ENCODE measurements around the gene OR2AE1. TPM values are rescaled to one million over a fixed set of nuclear protein-coding genes. Genes with fewer than 3 reads are reported as not detected.

OR2AE1 gene
- total RNA-seq (ENCODE audit: low replicate concordance): not detected in 2 replicates
- long read RNA-seq: 0 reads

GRCh38 chr7:99876933-99877332 lies at the start of gene OR2AE1:
Gene OR2AE1, minus strand, starts transcription at chr7:99877033. Its CDS starts 0 bp downstream, at chr7:99877033.
- Mint-ChIP-seq H3K4me3 (no peak within 1 kb of the TSS), H3K27me3 (no peaks in the 10 kb centered on the region), H3K27ac (no peak within 1 kb of the TSS), H3K4me1 (ENCODE audit: unreplicated experiment) (no peaks in the 10 kb centered on the region), H3K9me3 (peaks cover 5% of the 10 kb centered on the region), H3K36me3 (no peaks in the 10 kb centered on the region)
- DNase-seq (ENCODE audit: extremely low spot score, unreplicated experiment): no peak
- no peak for TF ChIP-seq CTCF (conservative IDR thresholded peaks at IDR 0.05)

DNA sequence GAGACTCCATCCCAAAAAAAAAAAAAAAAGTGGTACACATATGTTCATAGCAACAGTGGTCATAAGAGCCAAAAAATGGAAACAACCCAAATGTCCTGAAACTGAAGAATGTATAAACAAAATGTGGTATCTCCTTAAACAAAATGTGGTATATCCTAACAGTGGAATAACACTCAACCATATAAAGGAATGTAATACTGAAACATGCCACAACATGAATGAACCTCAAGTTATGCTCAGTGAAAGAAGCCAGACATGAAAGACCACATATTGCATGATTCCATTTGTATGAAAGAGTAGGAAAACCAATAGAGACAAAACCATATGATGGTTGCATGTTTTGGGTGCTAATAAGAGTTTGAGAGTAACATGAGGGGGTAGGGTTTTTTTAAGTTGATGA lies 49.5 kb upstream of the OR2AE1 start:
- H3K4me1 Mint-ChIP-seq (ENCODE audit: unreplicated experiment): peaks cover 7% of the 10 kb centered on the region
- TF ChIP-seq CTCF (conservative IDR thresholded peaks at IDR 0.05): no peak
- H3K36me3 Mint-ChIP-seq: no peaks in the 10 kb centered on the region
- no peak overlapping the region for H3K4me3 Mint-ChIP-seq
- no peak overlapping the region for H3K27ac Mint-ChIP-seq
- no peak for DNase-seq (ENCODE audit: extremely low spot score, unreplicated experiment)
- H3K9me3 Mint-ChIP-seq: no peaks in the 10 kb centered on the region
- H3K27me3 Mint-ChIP-seq: peaks cover 41% of the 10 kb centered on the region

DNA sequence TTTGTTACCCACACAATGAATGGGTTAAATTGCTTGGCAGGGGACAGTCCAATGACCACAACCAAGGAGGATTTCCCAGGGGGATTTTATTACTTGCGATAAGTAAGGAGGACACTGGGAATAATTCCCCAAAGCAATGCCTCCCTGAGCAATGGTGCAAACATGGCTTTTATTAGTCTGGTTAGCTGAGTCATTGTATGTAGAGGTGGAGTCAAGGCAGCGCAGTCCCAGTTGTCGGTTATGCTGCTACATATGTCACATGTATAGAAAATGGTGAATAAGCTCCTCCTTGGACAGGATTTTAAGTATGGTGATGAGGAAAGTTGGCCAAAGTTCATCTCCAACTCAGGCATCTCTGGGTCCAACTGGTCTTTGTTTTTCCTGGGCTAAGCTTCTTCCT lies 46.4 kb upstream of the OR2AE1 start:
- Mint-ChIP-seq H3K27ac (no peak overlapping the region), H3K4me3 (no peak overlapping the region), H3K4me1 (ENCODE audit: unreplicated experiment) (peaks cover 4% of the 10 kb centered on the region), H3K9me3 (no peaks in the 10 kb centered on the region), H3K27me3 (peaks cover 18% of the 10 kb centered on the region), H3K36me3 (no peaks in the 10 kb centered on the region)
- no peak for DNase-seq (ENCODE audit: extremely low spot score, unreplicated experiment)
- TF ChIP-seq CTCF (conservative IDR thresholded peaks at IDR 0.05): no peak

DNA sequence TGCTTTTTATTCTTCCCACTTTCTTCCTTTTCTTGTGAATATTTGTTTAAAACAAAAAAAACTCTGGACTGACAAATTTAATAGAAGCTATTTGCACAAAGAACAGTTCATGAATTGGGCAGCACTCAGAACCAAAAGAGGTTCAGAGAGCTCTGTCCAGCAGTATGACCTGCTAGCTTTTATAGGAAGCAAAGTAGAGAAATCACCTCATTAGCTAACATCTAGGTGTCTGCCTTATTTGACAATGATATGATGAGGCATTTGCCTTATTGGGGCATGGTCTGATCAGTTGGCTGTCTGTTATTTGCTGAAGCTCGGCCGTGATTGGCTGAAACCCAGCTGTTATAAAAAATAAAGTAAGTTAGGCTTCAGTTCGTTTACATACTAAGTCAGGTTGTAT lies 43.3 kb upstream of the OR2AE1 start:
- no peaks in the 10 kb centered on the region for H3K9me3 Mint-ChIP-seq
- no peak for DNase-seq (ENCODE audit: extremely low spot score, unreplicated experiment)
- peak overlapping the region; percentile 77 for H3K27ac Mint-ChIP-seq
- peaks cover 6% of the 10 kb centered on the region for H3K36me3 Mint-ChIP-seq
- no peak for TF ChIP-seq CTCF (conservative IDR thresholded peaks at IDR 0.05)
- peaks cover 3% of the 10 kb centered on the region for H3K27me3 Mint-ChIP-seq
- peaks cover 14% of the 10 kb centered on the region for H3K4me1 Mint-ChIP-seq (ENCODE audit: unreplicated experiment)
- H3K4me3 Mint-ChIP-seq: peak overlapping the region; percentile 92

- Mint-ChIP-seq H3K27ac (peak overlapping the region; percentile 77), H3K36me3 (peaks cover 6% of the 10 kb centered on the region), H3K9me3 (no peaks in the 10 kb centered on the region), H3K4me1 (ENCODE audit: unreplicated experiment) (peaks cover 14% of the 10 kb centered on the region), H3K27me3 (peaks cover 3% of the 10 kb centered on the region), H3K4me3 (peak overlapping the region; percentile 92)
- TF ChIP-seq CTCF (conservative IDR thresholded peaks at IDR 0.05): no peak
- no peak for DNase-seq (ENCODE audit: extremely low spot score, unreplicated experiment)
Measured at GRCh38 chr7:99919814-99920112, 42.9 kb upstream of the OR2AE1 start.
